Measurements from ENCODE around the gene DNHD1. TPM values are rescaled to one million over a fixed set of nuclear protein-coding genes. Genes with fewer than 3 reads are reported as not detected.

DNHD1 gene
- total and polyA plus RNA-seq, 9 of the 15 experiments (the other 6 are each of a cell fraction or from before 2014, with no cell fraction given): 0.82 to 9.7 (median 3.8) TPM

DNA sequence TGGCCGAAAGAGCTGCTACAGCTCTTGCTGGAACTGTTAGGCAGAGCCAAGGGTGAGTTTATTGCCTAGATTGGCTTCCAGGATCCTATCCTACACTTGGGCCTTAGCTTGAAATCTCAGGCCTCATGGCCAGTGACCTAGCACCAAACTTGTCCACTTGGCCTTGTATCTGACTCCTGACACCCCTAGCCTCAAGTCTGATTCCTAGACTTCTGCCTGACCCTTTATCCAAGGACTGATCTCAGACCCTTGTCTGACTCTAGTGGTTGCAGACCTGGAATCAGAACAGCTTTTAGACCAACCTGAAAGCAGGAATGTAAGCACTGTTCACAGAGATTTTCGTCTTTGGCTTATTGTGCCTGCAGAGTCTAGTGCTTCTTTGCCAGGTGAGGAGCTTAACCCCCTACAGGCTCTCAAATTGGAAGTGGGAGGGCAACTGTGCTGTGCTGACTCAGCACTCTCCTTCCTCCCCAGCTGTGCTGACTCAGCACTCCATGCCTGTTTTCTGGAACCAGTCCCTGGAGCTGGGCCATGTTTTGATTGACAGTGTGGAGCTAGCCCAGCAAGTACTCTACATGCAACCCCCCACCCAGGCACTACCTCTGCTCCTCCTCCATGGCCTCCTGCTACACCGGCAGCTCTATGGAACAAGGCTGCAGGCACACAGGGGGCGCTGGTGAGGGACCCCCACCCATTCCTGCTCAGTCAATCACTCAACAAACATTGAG, 71.3 kb downstream of the DNHD1 start (continued):
- TF ChIP-seq, protein P1, sequence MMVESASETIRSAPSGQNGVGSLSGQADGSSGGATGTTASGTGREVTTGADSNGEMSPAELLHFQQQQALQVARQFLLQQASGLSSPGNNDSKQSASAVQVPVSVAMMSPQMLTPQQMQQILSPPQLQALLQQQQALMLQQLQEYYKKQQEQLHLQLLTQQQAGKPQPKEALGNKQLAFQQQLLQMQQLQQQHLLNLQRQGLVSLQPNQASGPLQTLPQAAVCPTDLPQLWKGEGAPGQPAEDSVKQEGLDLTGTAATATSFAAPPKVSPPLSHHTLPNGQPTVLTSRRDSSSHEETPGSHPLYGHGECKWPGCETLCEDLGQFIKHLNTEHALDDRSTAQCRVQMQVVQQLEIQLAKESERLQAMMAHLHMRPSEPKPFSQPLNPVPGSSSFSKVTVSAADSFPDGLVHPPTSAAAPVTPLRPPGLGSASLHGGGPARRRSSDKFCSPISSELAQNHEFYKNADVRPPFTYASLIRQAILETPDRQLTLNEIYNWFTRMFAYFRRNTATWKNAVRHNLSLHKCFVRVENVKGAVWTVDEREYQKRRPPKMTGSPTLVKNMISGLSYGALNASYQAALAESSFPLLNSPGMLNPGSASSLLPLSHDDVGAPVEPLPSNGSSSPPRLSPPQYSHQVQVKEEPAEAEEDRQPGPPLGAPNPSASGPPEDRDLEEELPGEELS (CRISPR knock-in tag; IDR thresholded peaks at IDR 0.05; ENCODE audit: borderline replicate concordance): no peak
- no peak for TF ChIP-seq ZBED1 (IDR thresholded peaks at IDR 0.05)
- TF ChIP-seq NCOA4 (IDR thresholded peaks at IDR 0.05; ENCODE audit: partially characterized antibody): no peak
- TF ChIP-seq ZNF143 (CRISPR knock-in tag; IDR thresholded peaks at IDR 0.05): no peak
- TF ChIP-seq, protein P2, sequence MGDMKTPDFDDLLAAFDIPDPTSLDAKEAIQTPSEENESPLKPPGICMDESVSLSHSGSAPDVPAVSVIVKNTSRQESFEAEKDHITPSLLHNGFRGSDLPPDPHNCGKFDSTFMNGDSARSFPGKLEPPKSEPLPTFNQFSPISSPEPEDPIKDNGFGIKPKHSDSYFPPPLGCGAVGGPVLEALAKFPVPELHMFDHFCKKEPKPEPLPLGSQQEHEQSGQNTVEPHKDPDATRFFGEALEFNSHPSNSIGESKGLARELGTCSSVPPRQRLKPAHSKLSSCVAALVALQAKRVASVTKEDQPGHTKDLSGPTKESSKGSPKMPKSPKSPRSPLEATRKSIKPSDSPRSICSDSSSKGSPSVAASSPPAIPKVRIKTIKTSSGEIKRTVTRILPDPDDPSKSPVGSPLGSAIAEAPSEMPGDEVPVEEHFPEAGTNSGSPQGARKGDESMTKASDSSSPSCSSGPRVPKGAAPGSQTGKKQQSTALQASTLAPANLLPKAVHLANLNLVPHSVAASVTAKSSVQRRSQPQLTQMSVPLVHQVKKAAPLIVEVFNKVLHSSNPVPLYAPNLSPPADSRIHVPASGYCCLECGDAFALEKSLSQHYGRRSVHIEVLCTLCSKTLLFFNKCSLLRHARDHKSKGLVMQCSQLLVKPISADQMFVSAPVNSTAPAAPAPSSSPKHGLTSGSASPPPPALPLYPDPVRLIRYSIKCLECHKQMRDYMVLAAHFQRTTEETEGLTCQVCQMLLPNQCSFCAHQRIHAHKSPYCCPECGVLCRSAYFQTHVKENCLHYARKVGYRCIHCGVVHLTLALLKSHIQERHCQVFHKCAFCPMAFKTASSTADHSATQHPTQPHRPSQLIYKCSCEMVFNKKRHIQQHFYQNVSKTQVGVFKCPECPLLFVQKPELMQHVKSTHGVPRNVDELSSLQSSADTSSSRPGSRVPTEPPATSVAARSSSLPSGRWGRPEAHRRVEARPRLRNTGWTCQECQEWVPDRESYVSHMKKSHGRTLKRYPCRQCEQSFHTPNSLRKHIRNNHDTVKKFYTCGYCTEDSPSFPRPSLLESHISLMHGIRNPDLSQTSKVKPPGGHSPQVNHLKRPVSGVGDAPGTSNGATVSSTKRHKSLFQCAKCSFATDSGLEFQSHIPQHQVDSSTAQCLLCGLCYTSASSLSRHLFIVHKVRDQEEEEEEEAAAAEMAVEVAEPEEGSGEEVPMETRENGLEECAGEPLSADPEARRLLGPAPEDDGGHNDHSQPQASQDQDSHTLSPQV (IDR thresholded peaks at IDR 0.05): peak; percentile 74; the same call in 1 of the 2 replicates
- TF ChIP-seq HCFC1 (IDR thresholded peaks at IDR 0.05; ENCODE audit: low read depth, low read length): no peak; the same call in 1 of the 2 replicates
- TF ChIP-seq, protein P3, sequence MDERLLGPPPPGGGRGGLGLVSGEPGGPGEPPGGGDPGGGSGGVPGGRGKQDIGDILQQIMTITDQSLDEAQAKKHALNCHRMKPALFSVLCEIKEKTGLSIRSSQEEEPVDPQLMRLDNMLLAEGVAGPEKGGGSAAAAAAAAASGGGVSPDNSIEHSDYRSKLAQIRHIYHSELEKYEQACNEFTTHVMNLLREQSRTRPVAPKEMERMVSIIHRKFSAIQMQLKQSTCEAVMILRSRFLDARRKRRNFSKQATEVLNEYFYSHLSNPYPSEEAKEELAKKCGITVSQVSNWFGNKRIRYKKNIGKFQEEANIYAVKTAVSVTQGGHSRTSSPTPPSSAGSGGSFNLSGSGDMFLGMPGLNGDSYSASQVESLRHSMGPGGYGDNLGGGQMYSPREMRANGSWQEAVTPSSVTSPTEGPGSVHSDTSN (CRISPR knock-in tag; IDR thresholded peaks at IDR 0.05; ENCODE audit: low read depth): peak; percentile 73
- TF ChIP-seq, protein P3 (tag; conservative IDR thresholded peaks at IDR 0.05; ENCODE audit: low read depth): peak; percentile 96
- TF ChIP-seq, protein P4, sequence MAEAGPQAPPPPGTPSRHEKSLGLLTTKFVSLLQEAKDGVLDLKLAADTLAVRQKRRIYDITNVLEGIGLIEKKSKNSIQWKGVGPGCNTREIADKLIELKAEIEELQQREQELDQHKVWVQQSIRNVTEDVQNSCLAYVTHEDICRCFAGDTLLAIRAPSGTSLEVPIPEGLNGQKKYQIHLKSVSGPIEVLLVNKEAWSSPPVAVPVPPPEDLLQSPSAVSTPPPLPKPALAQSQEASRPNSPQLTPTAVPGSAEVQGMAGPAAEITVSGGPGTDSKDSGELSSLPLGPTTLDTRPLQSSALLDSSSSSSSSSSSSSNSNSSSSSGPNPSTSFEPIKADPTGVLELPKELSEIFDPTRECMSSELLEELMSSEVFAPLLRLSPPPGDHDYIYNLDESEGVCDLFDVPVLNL (CRISPR knock-in tag; IDR thresholded peaks at IDR 0.05; ENCODE audit: low read depth): no peak
- TF ChIP-seq SMARCC2 (IDR thresholded peaks at IDR 0.05; ENCODE audit: low read depth): no peak; the same call in 1 of the 2 replicates
- TF ChIP-seq PML (IDR thresholded peaks at IDR 0.05; ENCODE audit: low read length): no peak
- TF ChIP-seq, protein P5, sequence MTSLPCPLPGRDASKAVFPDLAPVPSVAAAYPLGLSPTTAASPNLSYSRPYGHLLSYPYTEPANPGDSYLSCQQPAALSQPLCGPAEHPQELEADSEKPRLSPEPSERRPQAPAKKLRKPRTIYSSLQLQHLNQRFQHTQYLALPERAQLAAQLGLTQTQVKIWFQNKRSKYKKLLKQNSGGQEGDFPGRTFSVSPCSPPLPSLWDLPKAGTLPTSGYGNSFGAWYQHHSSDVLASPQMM (CRISPR knock-in tag; IDR thresholded peaks at IDR 0.05): no peak
- TF ChIP-seq ZNF134 (CRISPR knock-in tag; conservative IDR thresholded peaks at IDR 0.05): no peak
- TF ChIP-seq ZNF57 (CRISPR knock-in tag; IDR thresholded peaks at IDR 0.05): no peak
